ENCODE measurements around the gene TMEM140. TPM values are rescaled to one million over a fixed set of nuclear protein-coding genes. Genes with fewer than 3 reads are reported as not detected.

Gene TMEM140
- total and polyA plus RNA-seq, 2 experiments from 2014 or later, result 20.8 to 23.1 TPM

DNA sequence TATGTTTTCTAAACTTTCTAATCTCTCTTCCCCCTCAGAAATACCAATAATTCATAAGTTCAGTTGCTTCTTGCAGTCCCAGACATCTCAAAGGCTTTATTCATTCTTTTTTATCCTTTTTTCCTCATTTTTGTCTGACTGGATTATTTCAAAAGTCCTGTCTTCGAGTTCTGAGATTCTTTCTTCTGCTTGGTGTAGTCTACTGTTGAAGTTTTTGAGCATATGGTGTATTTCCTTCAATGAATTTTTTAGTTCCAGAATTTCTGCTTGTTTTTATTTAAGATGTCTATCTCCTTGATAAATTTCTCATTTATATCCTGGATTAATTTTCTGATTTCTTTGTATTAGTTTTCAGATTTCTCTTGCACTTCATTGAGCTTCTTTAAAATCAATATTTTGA is 8.4 kb downstream of the TMEM140 start:
- Histone ChIP-seq H2AFZ (no peak overlapping the region), H3K9me2 (replicated peaks; ENCODE audit: insufficient read depth) (no peaks in the 10 kb centered on the region), H3K36me3 (replicated peaks; ENCODE audit: insufficient read depth, low read depth) (no peaks in the 10 kb centered on the region), H3K9me3 (ENCODE audit: low read depth) (peaks cover 9% of the 10 kb centered on the region), H3K4me1 (ENCODE audit: insufficient read depth) (peaks cover 10% of the 10 kb centered on the region), H4K20me1 (ENCODE audit: insufficient read depth, poor library complexity, severe bottlenecking) (no peaks in the 10 kb centered on the region), H3K4me2 (no peak overlapping the region), H3K4me3 (no peak overlapping the region), H3K27me3 (no peaks in the 10 kb centered on the region), H3K79me2 (peaks cover 10% of the 10 kb centered on the region), H3K27ac (no peak overlapping the region)
- DNase-seq (ENCODE audit: low spot score), result no peak
- TF ChIP-seq EZH2 (IDR thresholded peaks at IDR 0.05; ENCODE audit: borderline replicate concordance) (no peak), CTCF (IDR thresholded peaks at IDR 0.05; ENCODE audit: poor library complexity) (no peak), EZH2phosphoT487 (IDR thresholded peaks at IDR 0.05; ENCODE audit: low read depth, severe bottlenecking, unreplicated experiment) (no peak)
- WGBS (ENCODE audit: low lambda C conversion rate, missing lambda C conversion rate), result 91% methylated on average over 1 of the region's 1 CpG

DNA sequence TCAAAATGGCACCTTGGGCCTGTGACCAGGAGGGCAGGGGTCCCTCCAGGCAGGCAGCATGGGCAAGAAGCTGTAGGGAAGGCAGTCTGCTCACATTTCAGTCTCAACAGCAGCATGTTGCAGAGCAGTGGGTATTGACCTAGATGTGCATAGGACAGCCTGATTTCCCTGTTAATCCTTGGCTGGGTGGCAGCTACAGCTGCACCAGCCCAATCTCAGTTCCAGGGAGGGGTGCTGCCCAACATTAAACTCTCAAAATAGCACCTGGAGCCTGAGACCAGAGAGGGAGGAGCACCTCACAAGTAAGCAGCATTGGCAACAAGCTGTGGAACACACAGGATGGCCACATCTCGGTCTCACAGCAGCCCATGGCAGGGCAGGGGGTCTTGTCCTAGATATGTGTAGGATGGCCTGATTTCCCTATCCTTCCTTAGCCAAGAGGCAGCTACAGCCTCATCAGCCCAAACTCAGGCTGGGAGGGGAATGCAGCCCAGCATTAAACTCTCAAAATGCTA is 10.3 kb downstream of the TMEM140 start:
- H3K27ac ChIP-seq, result no peak overlapping the region
- H3K9me3 ChIP-seq (ENCODE audit: low read depth), result peaks cover 9% of the 10 kb centered on the region
- no peaks in the 10 kb centered on the region for H3K9me2 ChIP-seq (replicated peaks; ENCODE audit: insufficient read depth)
- no peak for TF ChIP-seq EZH2phosphoT487 (IDR thresholded peaks at IDR 0.05; ENCODE audit: low read depth, severe bottlenecking, unreplicated experiment)
- TF ChIP-seq CTCF (IDR thresholded peaks at IDR 0.05; ENCODE audit: poor library complexity), result no peak
- no peak overlapping the region for H3K4me3 ChIP-seq
- no peaks in the 10 kb centered on the region for H4K20me1 ChIP-seq (ENCODE audit: insufficient read depth, poor library complexity, severe bottlenecking)
- no peaks in the 10 kb centered on the region for H3K36me3 ChIP-seq (replicated peaks; ENCODE audit: insufficient read depth, low read depth)
- peaks cover 10% of the 10 kb centered on the region for H3K4me1 ChIP-seq (ENCODE audit: insufficient read depth)
- H3K79me2 ChIP-seq, result peaks cover 10% of the 10 kb centered on the region
- H3K4me2 ChIP-seq, result no peak overlapping the region
- DNase-seq (ENCODE audit: low spot score), result no peak
- no peaks in the 10 kb centered on the region for H3K27me3 ChIP-seq
- WGBS (ENCODE audit: low lambda C conversion rate, missing lambda C conversion rate), result 88% methylated on average over 1 of the region's 1 CpG
- no peak overlapping the region for H2AFZ ChIP-seq

DNA sequence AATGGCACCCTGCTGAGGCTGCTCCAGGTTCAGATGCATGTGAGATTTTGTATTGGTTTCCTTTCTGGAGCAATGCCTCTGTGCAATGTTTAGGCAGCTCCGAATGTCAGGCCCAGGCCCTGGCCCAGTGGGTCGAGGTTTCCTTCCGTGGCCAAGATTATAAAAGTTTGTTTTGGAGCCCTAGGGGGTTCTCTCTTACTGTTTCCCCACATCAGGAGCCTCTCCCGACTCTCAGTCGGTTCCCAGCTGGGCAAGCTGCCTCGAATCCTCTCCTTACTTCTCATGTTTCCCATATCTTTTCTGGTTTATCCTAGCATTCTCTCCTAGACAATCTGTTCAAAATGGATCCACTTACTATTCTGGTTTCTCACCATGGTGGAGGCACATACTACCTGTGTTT is 11.0 kb downstream of the TMEM140 start:
- no peak for DNase-seq (ENCODE audit: low spot score)
- no peaks in the 10 kb centered on the region for H3K9me2 ChIP-seq (replicated peaks; ENCODE audit: insufficient read depth)
- H3K79me2 ChIP-seq, result peaks cover 10% of the 10 kb centered on the region
- H3K4me1 ChIP-seq (ENCODE audit: insufficient read depth), result peaks cover 10% of the 10 kb centered on the region
- H3K27me3 ChIP-seq, result no peaks in the 10 kb centered on the region
- H2AFZ ChIP-seq, result no peak overlapping the region
- no peaks in the 10 kb centered on the region for H3K36me3 ChIP-seq (replicated peaks; ENCODE audit: insufficient read depth, low read depth)
- H3K4me2 ChIP-seq, result no peak overlapping the region
- 90% methylated on average over 6 of the region's 6 CpGs for WGBS (ENCODE audit: low lambda C conversion rate, missing lambda C conversion rate)
- TF ChIP-seq EZH2 (IDR thresholded peaks at IDR 0.05; ENCODE audit: borderline replicate concordance) (no peak), CTCF (IDR thresholded peaks at IDR 0.05; ENCODE audit: poor library complexity) (no peak), EZH2phosphoT487 (IDR thresholded peaks at IDR 0.05; ENCODE audit: low read depth, severe bottlenecking, unreplicated experiment) (no peak)
- H4K20me1 ChIP-seq (ENCODE audit: insufficient read depth, poor library complexity, severe bottlenecking), result no peaks in the 10 kb centered on the region
- H3K4me3 ChIP-seq, result no peak overlapping the region
- peaks cover 9% of the 10 kb centered on the region for H3K9me3 ChIP-seq (ENCODE audit: low read depth)
- H3K27ac ChIP-seq, result no peak overlapping the region

All from hepatocyte (in vitro differentiated cells).